T-cell (primary cell): ENCODE measurements around the gene TRAFD1. TPM values are rescaled to one million over a fixed set of nuclear protein-coding genes. Genes with fewer than 3 reads are reported as not detected.

Source experiments
- ATAC-seq, 4 experiments: fragments of 200-7000 bp in 3 of 4; fragments of 150-1000 bp in 1 of 4; cut with Tn5 transposase; replicated peaks in 1 of 4; 1 replicate in 3 of 4; 2 replicates in 1 of 4; pipeline ENCODE4 v1.10.0; 2021; ENCODE audit warnings: moderate library complexity in 3 of 4, mild to moderate bottlenecking in 2 of 4, moderate number of reproducible peaks in 1 of 4
- CTCF ChIA-PET, 2 donors: fragments of 300-600 bp; sonication (Branson Sonifier 250); formaldehyde crosslinking; loops; one replicate each; lab custom pipeline; 2022; ENCODE audit warnings: antibody characterized with exemption in 2 of 2; lab: Charles Lee
- POLR2A ChIA-PET, 2 donors: fragments of 300-600 bp; sonication (Branson Sonifier 250); formaldehyde crosslinking; loops; one replicate each; lab custom pipeline; 2022; ENCODE audit warnings: antibody characterized with exemption in 2 of 2; lab: Charles Lee
- DNase-seq, 35 experiments: peaks; one replicate each; pipeline versions ENCODE4 v3.0.0 to v3.0.0-alpha.2; 2013 to 2023
- H3K27ac ChIP-seq: one replicate; pipeline ENCODE4 v1.5.1; 2013; ENCODE audit warnings: low read length
- H3K27me3 ChIP-seq, 2 experiments: replicated peaks in 1 of 2; 1 replicate in 1 of 2; 2 replicates in 1 of 2; pipeline versions ENCODE4 v1.6.1 to v1.7.0; 2013; ENCODE audit warnings: low read length in 1 of 2, mixed read lengths in 1 of 2; ENCODE audit not compliant: control insufficient read depth in 2 of 2, insufficient read depth in 2 of 2; ENCODE audit errors: extremely low read depth in 1 of 2
- H3K36me3 ChIP-seq, 2 donors: 1 replicate in 1 of 2; 2 replicates in 1 of 2; pipeline versions ENCODE4 v1.6.1 to v1.7.0; 2013; ENCODE audit warnings: low read length in 1 of 2; ENCODE audit not compliant: control insufficient read depth in 2 of 2, insufficient read depth in 1 of 2; ENCODE audit errors: extremely low read depth in 1 of 2
- H3K4me1 ChIP-seq, 2 experiments: 1 replicate in 1 of 2; 2 replicates in 1 of 2; pipeline versions ENCODE4 v1.6.1 to v1.7.0; 2013; ENCODE audit warnings: low read length in 2 of 2, mixed read lengths in 1 of 2; ENCODE audit not compliant: insufficient read depth in 2 of 2, control insufficient read depth in 1 of 2; ENCODE audit errors: extremely low read depth in 1 of 2
- H3K4me3 ChIP-seq, 2 donors: 1 replicate in 1 of 2; 2 replicates in 1 of 2; pipeline versions ENCODE4 v1.5.1 to v1.7.0; 2013; ENCODE audit warnings: mild to moderate bottlenecking in 2 of 2, low read length in 1 of 2, moderate library complexity in 1 of 2; ENCODE audit not compliant: control insufficient read depth in 1 of 2; ENCODE audit errors: extremely low read depth in 1 of 2
- H3K9me3 ChIP-seq: 2 replicates; pipeline ENCODE4 v1.7.0; 2013
- H3K27ac Mint-ChIP-seq, 2 donors: one replicate each; pipeline ENCODE4 v1.8.0; 2020 to 2021; ENCODE audit warnings: mild to moderate bottlenecking in 2 of 2, mixed read lengths in 2 of 2
- H3K27me3 Mint-ChIP-seq, 2 donors: one replicate each; pipeline ENCODE4 v1.8.0; 2021 to 2022; ENCODE audit warnings: mixed read lengths in 2 of 2
- H3K36me3 Mint-ChIP-seq: one replicate; pipeline ENCODE4 v1.8.0; 2021; ENCODE audit warnings: mixed read lengths
- H3K4me1 Mint-ChIP-seq, 3 donors: one replicate each; pipeline ENCODE4 v1.8.0; 2020 to 2022; ENCODE audit warnings: mixed read lengths in 3 of 3, mild to moderate bottlenecking in 1 of 3
- H3K4me3 Mint-ChIP-seq, 3 donors: one replicate each; pipeline ENCODE4 v1.8.0; 2020 to 2022; ENCODE audit warnings: mild to moderate bottlenecking in 3 of 3, mixed read lengths in 3 of 3, moderate library complexity in 3 of 3
- H3K9me3 Mint-ChIP-seq, 3 donors: one replicate each; pipeline ENCODE4 v1.8.0; 2020 to 2022; ENCODE audit warnings: mixed read lengths in 3 of 3
- WGBS: methylation state at CpG from one replicate; pipeline ENCODE4 v1.1.5; 2013; ENCODE audit warnings: missing lambda C conversion rate; ENCODE audit not compliant: insufficient coverage; 5-methylcytosine and 5-hydroxymethylcytosine counted together
- total RNA-seq, 35 experiments: library from RNA in 6 of 35; stranded (reverse) in 6 of 35; fragments of 120-200 nt in 1 of 35; gene quantifications; one replicate each; pipeline versions ENCODE4 v1.2.1 to v1.2.4 and lab custom pipeline; 2013 to 2026

The TRAFD1 gene
- total RNA-seq, 5 donors from 2014 or later (not counting 1 experiment from before 2014, with no cell fraction given) = 26.4 to 39.9 (median 36.9) TPM

GRCh38 chr12:112169966-112170365 lies 44.6 kb downstream of the TRAFD1 start:
- Mint-ChIP-seq H3K9me3 (no peaks in the 10 kb centered on the region), H3K4me1 (peaks cover 0 to 6% (median 5%) of the 10 kb centered on the region in 3 donors), H3K27ac (peak overlapping the region; percentile 44 to 45), H3K36me3 (peaks cover 29% of the 10 kb centered on the region), H3K27me3 (no peaks in the 10 kb centered on the region), H3K4me3 (no peak overlapping the region)
- H3K4me3 ChIP-seq = no peak overlapping the region
- WGBS = 98% methylated on average over 6 of the region's 7 CpGs
- no peak overlapping the region for H3K27ac ChIP-seq
- peaks cover 0 to 2% of the 10 kb centered on the region in 2 experiments for H3K4me1 ChIP-seq
- no peaks in the 10 kb centered on the region for H3K27me3 ChIP-seq
- no peaks in the 10 kb centered on the region for H3K9me3 ChIP-seq
- ATAC-seq (no peak), DNase-seq (no peak)
- H3K36me3 ChIP-seq = peaks cover 7 to 17% of the 10 kb centered on the region in 2 donors
- ChIA-PET POLR2A (no interaction called here), CTCF (no interaction called here)

GRCh38 chr12:112170376-112170775 lies 45.0 kb downstream of the TRAFD1 start:
- ChIA-PET CTCF (no interaction called here), POLR2A (no interaction called here)
- Mint-ChIP-seq H3K4me3 (no peak overlapping the region), H3K4me1 (peaks cover 0 to 6% (median 5%) of the 10 kb centered on the region in 3 donors), H3K36me3 (peaks cover 33% of the 10 kb centered on the region), H3K9me3 (no peaks in the 10 kb centered on the region), H3K27ac (peak overlapping the region; percentile 44 to 45), H3K27me3 (no peaks in the 10 kb centered on the region)
- peak in 11 of 35 experiments; percentile 5 to 36 (median 13) for DNase-seq
- no CpG with 5 or more reads among the region's 8 CpGs for WGBS
- peak; percentile 45 to 60 (median 50) for ATAC-seq
- Histone ChIP-seq H3K4me3 (no peak overlapping the region), H3K9me3 (no peaks in the 10 kb centered on the region), H3K36me3 (peaks cover 7 to 21% of the 10 kb centered on the region in 2 donors), H3K4me1 (peaks cover 0 to 2% of the 10 kb centered on the region in 2 experiments), H3K27ac (no peak overlapping the region), H3K27me3 (no peaks in the 10 kb centered on the region)

GRCh38 chr12:112170971-112171596 lies 45.7 kb downstream of the TRAFD1 start:
- Mint-ChIP-seq H3K27ac (no peak overlapping the region), H3K27me3 (no peaks in the 10 kb centered on the region), H3K36me3 (peaks cover 40% of the 10 kb centered on the region), H3K4me3 (no peak overlapping the region), H3K9me3 (no peaks in the 10 kb centered on the region), H3K4me1 (peaks cover 0 to 6% (median 5%) of the 10 kb centered on the region in 3 donors)
- Histone ChIP-seq H3K27me3 (no peaks in the 10 kb centered on the region), H3K4me1 (peaks cover 0 to 2% of the 10 kb centered on the region in 2 experiments), H3K27ac (no peak overlapping the region), H3K36me3 (peaks cover 7 to 28% of the 10 kb centered on the region in 2 donors), H3K9me3 (no peaks in the 10 kb centered on the region), H3K4me3 (no peak overlapping the region)
- CTCF ChIA-PET = no interaction called here
- ATAC-seq (no peak), DNase-seq (no peak)
- POLR2A ChIA-PET = no interaction called here
- WGBS = 95% methylated on average over 15 of the region's 17 CpGs

- Histone ChIP-seq H3K4me1 (peaks cover 0 to 2% of the 10 kb centered on the region in 2 experiments), H3K27ac (no peak overlapping the region), H3K36me3 (peaks cover 7 to 34% of the 10 kb centered on the region in 2 donors), H3K27me3 (no peaks in the 10 kb centered on the region), H3K9me3 (no peaks in the 10 kb centered on the region), H3K4me3 (no peak overlapping the region)
- H3K36me3 Mint-ChIP-seq = peaks cover 46% of the 10 kb centered on the region
- H3K27ac Mint-ChIP-seq = no peak overlapping the region
- peaks cover 0 to 6% (median 5%) of the 10 kb centered on the region in 3 donors for H3K4me1 Mint-ChIP-seq
- DNase-seq (no peak), ATAC-seq (no peak)
- 95% methylated on average over 13 of the region's 21 CpGs for WGBS
- no peak overlapping the region for H3K4me3 Mint-ChIP-seq
- no peaks in the 10 kb centered on the region for H3K27me3 Mint-ChIP-seq
- no peaks in the 10 kb centered on the region for H3K9me3 Mint-ChIP-seq
- ChIA-PET CTCF (interaction anchor here (0.7 kb wide), 2 partner anchors 252 to 298 kb away, joined by 3 to 8 read pairs; no protein-coding TSS in a partner anchor), POLR2A (no interaction called here)
Measured at GRCh38 chr12:112172556-112173324, 47.4 kb downstream of the TRAFD1 start.

- no peaks in the 10 kb centered on the region for H3K27me3 ChIP-seq
- Mint-ChIP-seq H3K27ac (peak overlapping the region in 1 of 2 donors; percentile 41), H3K9me3 (no peaks in the 10 kb centered on the region), H3K27me3 (no peaks in the 10 kb centered on the region), H3K4me3 (no peak overlapping the region), H3K36me3 (peaks cover 47% of the 10 kb centered on the region), H3K4me1 (peaks cover 0 to 2% (median under 1%) of the 10 kb centered on the region in 3 donors)
- no peaks in the 10 kb centered on the region for H3K9me3 ChIP-seq
- no peak for DNase-seq
- 98% methylated on average over 11 of the region's 20 CpGs for WGBS
- no peak for ATAC-seq
- no peak overlapping the region for H3K4me3 ChIP-seq
- POLR2A ChIA-PET = no interaction called here
- CTCF ChIA-PET = interaction anchor here in 1 of 2 donors (0.6 kb wide), 2 partner anchors 587 to 830 kb away, joined by 3 read pairs; no protein-coding TSS in a partner anchor
- peaks cover 12 to 47% of the 10 kb centered on the region in 2 donors for H3K36me3 ChIP-seq
- no peaks in the 10 kb centered on the region for H3K4me1 ChIP-seq
- H3K27ac ChIP-seq = no peak overlapping the region
Measured at GRCh38 chr12:112175361-112176155, 50.2 kb downstream of the TRAFD1 start.
